ENCODE results near the gene PKNOX2.

- TF ChIP-seq POLR2A (IDR thresholded peaks at IDR 0.05): no peak
- no peak for TF ChIP-seq CTCF (IDR thresholded peaks at IDR 0.05)
- TF ChIP-seq POLR2AphosphoS5 (IDR thresholded peaks at IDR 0.05; ENCODE audit: insufficient read depth in 1 of 2, low read depth in 1 of 2): no peak
These were observed 192.2 kb downstream of the PKNOX2 start for GRCh38 chr11:125356797-125357196.

All from vagina (tissue), 2 donors.